ENCODE data around the gene C1QTNF1.

The C1QTNF1 gene

GRCh38 chr17:79097226-79098055 is 73.5 kb downstream of the C1QTNF1 start:
- DNase-seq, result no peak

GRCh38 chr17:79098282-79098867 is 74.4 kb downstream of the C1QTNF1 start:
- no peak for DNase-seq
